ENCODE measurements around the gene LPGAT1. TPM values are rescaled to one million over a fixed set of nuclear protein-coding genes. Genes with fewer than 3 reads are reported as not detected.
"Not testable (repeated sequence)": the region's sequence is repeated elsewhere in the genome, so short reads cannot be mapped to it uniquely, and the experiment has no call there.

Gene LPGAT1
- total RNA-seq, 1 experiment from 2014 or later: 37.5 TPM

DNA sequence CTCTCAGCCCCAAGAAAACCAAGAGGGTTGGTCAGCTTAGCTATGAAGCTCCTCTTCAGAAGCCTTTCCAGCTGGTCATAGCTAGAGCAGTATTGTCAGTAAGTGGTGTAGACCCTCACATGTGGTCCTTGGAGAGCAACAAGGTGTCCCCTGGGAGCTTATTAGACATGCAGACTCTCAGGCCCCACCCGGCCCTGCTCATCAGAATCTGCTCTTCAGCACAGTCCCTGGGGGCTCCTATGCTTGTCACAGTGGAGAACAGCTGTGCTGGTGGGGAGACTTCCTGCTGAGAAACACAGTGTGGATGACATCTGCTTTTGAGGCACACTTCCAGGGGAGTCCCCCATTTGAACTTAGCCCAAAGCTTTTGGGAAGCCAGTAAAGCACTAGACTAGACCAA lies 133.2 kb downstream of the LPGAT1 start:
- no peaks in the 10 kb centered on the region for H3K27me3 ChIP-seq (replicated peaks; ENCODE audit: insufficient read depth, low read depth, low read length, poor library complexity)
- H3K4me1 ChIP-seq (ENCODE audit: insufficient read depth, low read length, poor library complexity, severe bottlenecking): peaks cover 15% of the 10 kb centered on the region
- H3K36me3 ChIP-seq (ENCODE audit: insufficient read depth, low read length, poor library complexity, severe bottlenecking): no peaks in the 10 kb centered on the region
- H3K27ac ChIP-seq (ENCODE audit: low read depth, low read length, poor library complexity, severe bottlenecking): no peak overlapping the region
- DNase-seq (ENCODE audit: low spot score): peak; percentile 61
- POLR2A ChIA-PET (ENCODE audit: low non-redundant PET): interaction anchor here (0.6 kb wide), 1 partner anchor 17 kb away, joined by 3 read pairs; no protein-coding TSS in a partner anchor
- intact Hi-C loops (cut with micrococcal nuclease; ENCODE audit: unreplicated experiment): loop anchor here (5.0 to 10.0 kb wide), 2 partner anchors 247 to 760 kb away; no protein-coding TSS in a partner anchor
- H3K4me3 ChIP-seq (ENCODE audit: low read depth, low read length, poor library complexity, severe bottlenecking): no peak overlapping the region
- CTCF ChIA-PET: no interaction called here
- H3K9me3 ChIP-seq (ENCODE audit: low read depth, low read length, poor library complexity, severe bottlenecking): no peaks in the 10 kb centered on the region
- TF ChIP-seq, protein P1, sequence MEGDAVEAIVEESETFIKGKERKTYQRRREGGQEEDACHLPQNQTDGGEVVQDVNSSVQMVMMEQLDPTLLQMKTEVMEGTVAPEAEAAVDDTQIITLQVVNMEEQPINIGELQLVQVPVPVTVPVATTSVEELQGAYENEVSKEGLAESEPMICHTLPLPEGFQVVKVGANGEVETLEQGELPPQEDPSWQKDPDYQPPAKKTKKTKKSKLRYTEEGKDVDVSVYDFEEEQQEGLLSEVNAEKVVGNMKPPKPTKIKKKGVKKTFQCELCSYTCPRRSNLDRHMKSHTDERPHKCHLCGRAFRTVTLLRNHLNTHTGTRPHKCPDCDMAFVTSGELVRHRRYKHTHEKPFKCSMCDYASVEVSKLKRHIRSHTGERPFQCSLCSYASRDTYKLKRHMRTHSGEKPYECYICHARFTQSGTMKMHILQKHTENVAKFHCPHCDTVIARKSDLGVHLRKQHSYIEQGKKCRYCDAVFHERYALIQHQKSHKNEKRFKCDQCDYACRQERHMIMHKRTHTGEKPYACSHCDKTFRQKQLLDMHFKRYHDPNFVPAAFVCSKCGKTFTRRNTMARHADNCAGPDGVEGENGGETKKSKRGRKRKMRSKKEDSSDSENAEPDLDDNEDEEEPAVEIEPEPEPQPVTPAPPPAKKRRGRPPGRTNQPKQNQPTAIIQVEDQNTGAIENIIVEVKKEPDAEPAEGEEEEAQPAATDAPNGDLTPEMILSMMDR (conservative IDR thresholded peaks at IDR 0.05; ENCODE audit: low read depth, low read length): no peak
- TF ChIP-seq EZH2 (IDR thresholded peaks at IDR 0.05; ENCODE audit: borderline replicate concordance, low read depth, low read length, poor library complexity, severe bottlenecking): no peak
- BruUV-seq (replicated peaks): no TSS peak

DNA sequence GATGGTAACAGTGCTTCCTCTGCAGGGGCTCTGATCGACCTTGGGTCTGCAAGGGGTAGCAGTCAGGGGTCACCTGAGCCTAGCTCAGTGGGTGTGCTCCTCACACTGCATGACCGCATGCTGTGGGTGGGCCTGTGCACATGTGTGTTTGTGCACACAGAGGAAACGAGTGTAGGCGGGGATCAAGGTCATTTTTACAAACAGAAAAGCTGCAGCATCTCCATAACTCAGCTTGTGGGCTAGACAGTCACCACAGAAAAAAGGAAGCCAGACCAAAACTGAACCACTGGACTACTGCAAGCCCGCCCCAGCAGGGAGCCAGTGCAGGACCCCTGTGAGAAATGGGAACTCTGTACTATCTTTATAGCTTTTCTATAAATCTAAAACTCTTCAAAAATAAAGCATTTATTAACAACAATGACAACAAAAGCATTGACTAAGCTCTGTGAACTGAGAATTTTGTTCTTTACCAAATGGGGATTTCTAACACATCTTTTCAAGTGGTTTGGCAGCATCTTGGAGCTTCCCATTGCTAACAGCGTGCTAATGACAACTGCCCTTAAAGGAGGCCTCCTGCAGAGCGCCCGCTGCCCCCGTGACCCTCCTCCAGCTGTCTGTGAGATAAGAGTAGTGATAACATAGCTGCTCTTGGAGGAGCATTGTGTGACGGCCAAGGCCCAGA lies 135.3 kb downstream of the LPGAT1 start:
- intact Hi-C loops (cut with micrococcal nuclease; ENCODE audit: unreplicated experiment): loop anchor here (5.0 to 10.0 kb wide), 2 partner anchors 250 to 762 kb away; no protein-coding TSS in a partner anchor

DNA sequence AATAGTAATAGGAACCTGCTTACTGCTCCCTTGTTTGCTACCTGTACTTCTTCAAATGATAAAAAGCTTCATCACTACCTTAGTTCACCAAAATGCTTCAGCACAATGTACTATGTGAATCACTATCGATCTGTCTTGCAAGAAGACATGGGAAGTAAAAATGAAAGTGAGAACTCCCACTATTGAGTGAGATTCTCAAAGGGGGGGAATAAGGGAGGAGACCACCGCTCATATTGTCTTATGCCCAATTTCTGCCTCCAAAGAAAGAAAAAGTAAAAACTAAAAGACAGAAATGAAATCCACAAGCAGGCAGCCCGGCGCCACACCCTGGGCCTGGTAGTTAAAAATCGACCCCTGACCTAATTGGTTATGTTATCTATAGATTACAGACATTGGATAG lies 136.7 kb downstream of the LPGAT1 start:
- intact Hi-C loops (cut with micrococcal nuclease; ENCODE audit: unreplicated experiment): loop anchor here (10.0 kb wide), 1 partner anchor 251 kb away; no protein-coding TSS in a partner anchor
- H3K27me3 ChIP-seq (replicated peaks; ENCODE audit: insufficient read depth, low read depth, low read length, poor library complexity): not testable (repeated sequence)

More for the DNA sequence above, 135.3 kb downstream of the LPGAT1 start:
- CTCF ChIA-PET: interaction anchor here (0.6 kb wide), 1 partner anchor 507 kb away, joined by 7 read pairs; no protein-coding TSS in a partner anchor
- Histone ChIP-seq H3K9me3 (ENCODE audit: low read depth, low read length, poor library complexity, severe bottlenecking) (no peaks in the 10 kb centered on the region), H3K27ac (ENCODE audit: low read depth, low read length, poor library complexity, severe bottlenecking) (no peak overlapping the region), H3K4me3 (ENCODE audit: low read depth, low read length, poor library complexity, severe bottlenecking) (no peak overlapping the region), H3K27me3 (replicated peaks; ENCODE audit: insufficient read depth, low read depth, low read length, poor library complexity) (no peaks in the 10 kb centered on the region), H3K36me3 (ENCODE audit: insufficient read depth, low read length, poor library complexity, severe bottlenecking) (no peaks in the 10 kb centered on the region), H3K4me1 (ENCODE audit: insufficient read depth, low read length, poor library complexity, severe bottlenecking) (peaks cover 15% of the 10 kb centered on the region)
- TF ChIP-seq, protein P1 (conservative IDR thresholded peaks at IDR 0.05; ENCODE audit: low read depth, low read length): no peak
- TF ChIP-seq EZH2 (IDR thresholded peaks at IDR 0.05; ENCODE audit: borderline replicate concordance, low read depth, low read length, poor library complexity, severe bottlenecking): no peak
- no TSS peak for BruUV-seq (replicated peaks)
- POLR2A ChIA-PET (ENCODE audit: low non-redundant PET): no interaction called here
- no peak for DNase-seq (ENCODE audit: low spot score)

More for the DNA sequence above, 136.7 kb downstream of the LPGAT1 start:
- H3K4me1 ChIP-seq (ENCODE audit: insufficient read depth, low read length, poor library complexity, severe bottlenecking): peaks cover 15% of the 10 kb centered on the region
- H3K4me3 ChIP-seq (ENCODE audit: low read depth, low read length, poor library complexity, severe bottlenecking); DNase-seq (ENCODE audit: low spot score); POLR2A ChIA-PET (ENCODE audit: low non-redundant PET); BruUV-seq (replicated peaks); H3K36me3 ChIP-seq (ENCODE audit: insufficient read depth, low read length, poor library complexity, severe bottlenecking); H3K27ac ChIP-seq (ENCODE audit: low read depth, low read length, poor library complexity, severe bottlenecking); H3K9me3 ChIP-seq (ENCODE audit: low read depth, low read length, poor library complexity, severe bottlenecking); CTCF ChIA-PET: not testable (repeated sequence)

Other genes starting within 250 kb of the LPGAT1 start
- 45.7 and 48.8 TPM in 2 replicates for gene NEK2, start 155.1 kb downstream of the LPGAT1 start, total RNA-seq (2021)
- 41.5 and 45.0 TPM in 2 replicates for gene INTS7, start 204.8 kb upstream of the LPGAT1 start, total RNA-seq (2021)
- gene DTL, start 205.0 kb upstream of the LPGAT1 start, total RNA-seq (2021): 78.4 and 84.3 TPM in 2 replicates

Measured in A673 (cell line).